ENCODE results near the gene MTOR.

- TF ChIP-seq CTCF (IDR thresholded peaks at IDR 0.05) (no peak), RXRA (IDR thresholded peaks at IDR 0.05; ENCODE audit: borderline replicate concordance, low read depth) (no peak), EP300 (IDR thresholded peaks at IDR 0.05; ENCODE audit: borderline replicate concordance in 1 of 2, low read depth in 1 of 2, low read length in 1 of 2) (peak in 1 of 2 experiments; percentile 63; a peak in 2 of 4 replicates), REST (IDR thresholded peaks at IDR 0.05; ENCODE audit: low read depth, low read length) (no peak), POLR2AphosphoS5 (IDR thresholded peaks at IDR 0.05; ENCODE audit: low read depth, low read length) (no peak), USF2 (IDR thresholded peaks at IDR 0.05; ENCODE audit: borderline replicate concordance, low read depth, low read length) (no peak), YY1 (IDR thresholded peaks at IDR 0.05; ENCODE audit: low read depth) (no peak), ELF1 (IDR thresholded peaks at IDR 0.05) (no peak), MEF2A (IDR thresholded peaks at IDR 0.05; ENCODE audit: borderline replicate concordance, low read depth) (no peak), SMC3 (IDR thresholded peaks at IDR 0.05; ENCODE audit: low read depth, low read length) (no peak), EZH2phosphoT487 (IDR thresholded peaks at IDR 0.05; ENCODE audit: borderline replicate concordance, low read depth) (no peak), MAX (IDR thresholded peaks at IDR 0.05; ENCODE audit: low read depth) (no peak)
Measured at GRCh38 chr1:11147197-11147770, 115.1 kb downstream of the MTOR start.
